CD4-positive, alpha-beta T cell (primary cell): ENCODE measurements around the gene GYG2. TPM values are rescaled to one million over a fixed set of nuclear protein-coding genes. Genes with fewer than 3 reads are reported as not detected.

Experiments used
- ATAC-seq: fragments of 200-7000 bp; cut with Tn5 transposase; one replicate; pipeline ENCODE4 v1.10.0; 2022; ENCODE audit warnings: mild to moderate bottlenecking; ENCODE audit not compliant: poor library complexity
- CTCF ChIA-PET: fragments of 350-600 bp; sonication (Branson Sonifier 250); formaldehyde crosslinking; loops from one replicate; lab custom pipeline; 2021; ENCODE audit warnings: antibody characterized with exemption, inconsistent platforms; lab: Charles Lee
- POLR2A ChIA-PET: fragments of 350-600 bp; sonication (Branson Sonifier 250); formaldehyde crosslinking; loops from one replicate; lab custom pipeline; 2021; ENCODE audit warnings: antibody characterized with exemption, inconsistent platforms; lab: Charles Lee
- DNase-seq, 14 experiments: peaks; one replicate each; pipeline ENCODE4 v3.0.0-alpha.2; 2013 to 2020; ENCODE audit warnings: mixed read lengths in 2 of 14
- H3K27ac ChIP-seq, 2 donors: one replicate each; pipeline versions ENCODE4 v1.5.1 to v1.7.0; 2013; ENCODE audit warnings: low read length in 2 of 2, low read depth in 1 of 2, mild to moderate bottlenecking in 1 of 2
- H3K27me3 ChIP-seq, 2 experiments: 1 replicate in 1 of 2; 2 replicates in 1 of 2; pipeline versions ENCODE4 v1.6.1 to v1.7.0; 2013; ENCODE audit warnings: low read length in 2 of 2, control low read depth in 1 of 2, mild to moderate bottlenecking in 1 of 2, moderate library complexity in 1 of 2; ENCODE audit not compliant: insufficient read depth in 2 of 2, control insufficient read depth in 1 of 2
- H3K36me3 ChIP-seq: one replicate; pipeline ENCODE4 v1.6.1; 2013; ENCODE audit warnings: low read length, control low read depth; ENCODE audit not compliant: insufficient read depth
- H3K4me1 ChIP-seq: one replicate; pipeline ENCODE4 v1.6.1; 2013; ENCODE audit warnings: low read length, control low read depth; ENCODE audit not compliant: insufficient read depth
- H3K4me3 ChIP-seq: one replicate; pipeline ENCODE4 v1.5.1; 2013; ENCODE audit warnings: mild to moderate bottlenecking, low read length, moderate library complexity
- H3K9me3 ChIP-seq, 2 experiments: 1 replicate in 1 of 2; 2 replicates in 1 of 2; pipeline versions ENCODE4 v1.6.1 to v1.7.0; 2013; ENCODE audit warnings: low read length in 2 of 2, mild to moderate bottlenecking in 2 of 2, control low read depth in 1 of 2, moderate library complexity in 1 of 2; ENCODE audit not compliant: control insufficient read depth in 1 of 2, insufficient read depth in 1 of 2
- H3K27ac Mint-ChIP-seq: one replicate; pipeline ENCODE4 v1.8.0; 2020; ENCODE audit warnings: mixed read lengths
- H3K27me3 Mint-ChIP-seq: one replicate; pipeline ENCODE4 v1.8.0; 2021; ENCODE audit warnings: mixed read lengths
- H3K36me3 Mint-ChIP-seq: one replicate; pipeline ENCODE4 v1.8.0; 2021; ENCODE audit warnings: low read depth, mixed read lengths
- H3K4me1 Mint-ChIP-seq: one replicate; pipeline ENCODE4 v1.8.0; 2021; ENCODE audit warnings: low read depth, mixed read lengths
- H3K4me3 Mint-ChIP-seq: one replicate; pipeline ENCODE4 v1.8.0; 2020; ENCODE audit warnings: mild to moderate bottlenecking, mixed read lengths
- H3K9me3 Mint-ChIP-seq: one replicate; pipeline ENCODE4 v1.8.0; 2020; ENCODE audit warnings: mixed read lengths
- intact Hi-C, 2 experiments: fragments of 100-400 bp; cut with DNase I in 1 of 2; cut with micrococcal nuclease in 1 of 2; formaldehyde crosslinking; loops; one replicate each; pipeline versions ENCODE4 v1.15.1 to v1.9.0; 2023 to 2025; cut with DNase I, micrococcal nuclease
- total RNA-seq, 174 experiments: library from RNA in 2 of 174; stranded (reverse) in 2 of 174; gene quantifications; one replicate each; pipeline ENCODE4 v1.2.3 and lab custom pipeline; 2021 to 2026
- TF ChIP-seq, protein P1 (sequence below): fragments of 200-600 bp; IDR thresholded peaks from one replicate; pipeline ENCODE4 v1.8.0; 2022; ENCODE audit warnings: antibody characterized with exemption, mild to moderate bottlenecking

Gene GYG2
- total RNA-seq, 2 experiments from 2014 or later = not detected

DNA sequence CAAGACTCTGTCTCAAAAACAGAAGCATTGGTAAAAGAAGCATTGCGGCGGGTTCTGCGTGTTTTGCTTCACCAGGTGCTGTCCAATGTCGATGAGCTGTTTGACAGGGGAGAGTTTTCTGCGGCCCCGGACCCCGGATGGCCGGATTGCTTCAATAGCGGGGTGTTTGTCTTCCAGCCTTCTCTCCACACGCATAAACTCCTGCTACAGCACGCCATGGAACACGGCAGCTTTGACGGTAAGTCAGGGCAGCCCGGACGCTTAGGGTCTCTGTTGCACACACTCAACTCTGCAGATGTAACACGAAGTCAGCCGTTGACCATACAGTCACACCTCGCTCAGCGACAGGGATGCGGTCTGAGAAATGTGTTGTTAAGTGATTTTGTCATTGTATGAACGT lies 26.2 kb downstream of the GYG2 start:
- Mint-ChIP-seq H3K36me3 (no peaks in the 10 kb centered on the region), H3K4me1 (no peaks in the 10 kb centered on the region), H3K27ac (no peak overlapping the region), H3K9me3 (no peaks in the 10 kb centered on the region), H3K4me3 (no peak overlapping the region), H3K27me3 (no peaks in the 10 kb centered on the region)
- no peaks in the 10 kb centered on the region for H3K36me3 ChIP-seq
- H3K4me1 ChIP-seq = no peaks in the 10 kb centered on the region
- TF ChIP-seq, protein P1, sequence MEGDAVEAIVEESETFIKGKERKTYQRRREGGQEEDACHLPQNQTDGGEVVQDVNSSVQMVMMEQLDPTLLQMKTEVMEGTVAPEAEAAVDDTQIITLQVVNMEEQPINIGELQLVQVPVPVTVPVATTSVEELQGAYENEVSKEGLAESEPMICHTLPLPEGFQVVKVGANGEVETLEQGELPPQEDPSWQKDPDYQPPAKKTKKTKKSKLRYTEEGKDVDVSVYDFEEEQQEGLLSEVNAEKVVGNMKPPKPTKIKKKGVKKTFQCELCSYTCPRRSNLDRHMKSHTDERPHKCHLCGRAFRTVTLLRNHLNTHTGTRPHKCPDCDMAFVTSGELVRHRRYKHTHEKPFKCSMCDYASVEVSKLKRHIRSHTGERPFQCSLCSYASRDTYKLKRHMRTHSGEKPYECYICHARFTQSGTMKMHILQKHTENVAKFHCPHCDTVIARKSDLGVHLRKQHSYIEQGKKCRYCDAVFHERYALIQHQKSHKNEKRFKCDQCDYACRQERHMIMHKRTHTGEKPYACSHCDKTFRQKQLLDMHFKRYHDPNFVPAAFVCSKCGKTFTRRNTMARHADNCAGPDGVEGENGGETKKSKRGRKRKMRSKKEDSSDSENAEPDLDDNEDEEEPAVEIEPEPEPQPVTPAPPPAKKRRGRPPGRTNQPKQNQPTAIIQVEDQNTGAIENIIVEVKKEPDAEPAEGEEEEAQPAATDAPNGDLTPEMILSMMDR = no peak
- intact Hi-C loops = no loop called here
- no peak for DNase-seq
- H3K27ac ChIP-seq = no peak overlapping the region
- ATAC-seq = no peak
- no peak overlapping the region for H3K4me3 ChIP-seq
- ChIA-PET CTCF (no interaction called here), POLR2A (no interaction called here)
- no peaks in the 10 kb centered on the region for H3K9me3 ChIP-seq
- no peaks in the 10 kb centered on the region for H3K27me3 ChIP-seq

DNA sequence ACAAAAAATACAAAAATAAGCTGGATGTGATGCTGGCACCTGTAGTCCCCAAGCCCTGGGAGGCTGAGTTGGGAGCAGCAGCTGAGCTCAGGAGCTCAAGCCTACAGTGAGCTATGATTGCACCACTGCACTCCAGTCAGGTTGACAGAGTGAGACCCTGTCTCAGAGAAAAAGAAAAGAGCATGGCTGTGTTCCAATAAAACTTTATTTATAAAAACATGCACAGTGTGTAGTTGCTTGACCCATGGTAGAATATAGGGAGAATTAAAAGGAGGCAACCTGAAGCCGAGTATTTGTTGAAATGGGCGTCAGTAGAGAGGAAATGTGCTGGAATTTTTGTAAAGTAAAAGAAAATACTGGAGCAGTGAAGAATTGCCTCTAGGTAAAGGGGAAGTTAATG lies 27.0 kb downstream of the GYG2 start:
- Mint-ChIP-seq H3K36me3 (no peaks in the 10 kb centered on the region), H3K4me3 (no peak overlapping the region), H3K27ac (no peak overlapping the region), H3K9me3 (no peaks in the 10 kb centered on the region), H3K4me1 (no peaks in the 10 kb centered on the region), H3K27me3 (no peaks in the 10 kb centered on the region)
- Histone ChIP-seq H3K27ac (no peak overlapping the region), H3K27me3 (no peaks in the 10 kb centered on the region), H3K9me3 (no peaks in the 10 kb centered on the region), H3K4me1 (no peaks in the 10 kb centered on the region), H3K36me3 (no peaks in the 10 kb centered on the region), H3K4me3 (no peak overlapping the region)
- ChIA-PET CTCF (no interaction called here), POLR2A (no interaction called here)
- TF ChIP-seq, protein P1 = no peak
- intact Hi-C loops = no loop called here
- ATAC-seq (no peak), DNase-seq (no peak)

DNA sequence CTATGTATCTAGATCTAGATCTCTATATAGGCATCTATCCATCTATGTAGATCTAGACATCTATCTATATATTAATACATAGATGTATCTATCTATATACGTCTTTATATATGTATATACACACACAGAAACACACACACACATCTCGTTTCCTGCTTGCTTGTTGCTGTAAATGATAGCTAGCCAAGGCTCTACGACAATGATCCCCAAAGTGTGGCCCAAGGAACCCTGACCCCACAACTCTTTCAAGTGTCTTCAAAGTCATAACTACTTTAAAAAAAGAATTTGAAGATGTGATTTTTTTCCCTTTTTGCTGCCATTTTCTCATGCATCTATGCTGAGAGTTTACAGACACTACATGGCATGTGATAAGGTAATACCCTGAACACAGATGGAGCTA lies 28.8 kb downstream of the GYG2 start:
- no peaks in the 10 kb centered on the region for H3K27me3 ChIP-seq
- ChIA-PET CTCF (no interaction called here), POLR2A (no interaction called here)
- TF ChIP-seq, protein P1 = no peak
- no peak for ATAC-seq
- no peaks in the 10 kb centered on the region for H3K4me1 ChIP-seq
- Mint-ChIP-seq H3K27me3 (no peaks in the 10 kb centered on the region), H3K9me3 (no peaks in the 10 kb centered on the region), H3K27ac (no peak overlapping the region), H3K4me3 (no peak overlapping the region), H3K4me1 (no peaks in the 10 kb centered on the region), H3K36me3 (no peaks in the 10 kb centered on the region)
- no peak overlapping the region for H3K4me3 ChIP-seq
- DNase-seq = no peak
- H3K9me3 ChIP-seq = no peaks in the 10 kb centered on the region
- no peak overlapping the region for H3K27ac ChIP-seq
- H3K36me3 ChIP-seq = no peaks in the 10 kb centered on the region
- intact Hi-C loops = no loop called here
